Common myeloid progenitor, CD34-positive (primary cell): Measurements from ENCODE around the gene CLDN15.
"Not testable (repeated sequence)": the region's sequence is repeated elsewhere in the genome, so short reads cannot be mapped to it uniquely, and the experiment has no call there.

ENCODE experiments used
- CTCF ChIA-PET: fragments of 350-600 bp; sonication (Branson Sonifier 250); formaldehyde crosslinking; loops from one replicate; lab custom pipeline; 2021; ENCODE audit warnings: antibody characterized with exemption; lab: Charles Lee
- POLR2A ChIA-PET: fragments of 350-600 bp; sonication (Branson Sonifier 250); formaldehyde crosslinking; loops from one replicate; lab custom pipeline; 2021; ENCODE audit warnings: antibody characterized with exemption; lab: Charles Lee
- DNase-seq, 3 donors: peaks; one replicate each; pipeline versions ENCODE4 v3.0.0 to v3.0.0-alpha.2; 2013
- H3K27ac ChIP-seq, 2 experiments: 1 replicate in 1 of 2; 2 replicates in 1 of 2; pipeline ENCODE4 v1.7.0; 2013; ENCODE audit warnings: inconsistent platforms in 2 of 2, low read length in 2 of 2, mild to moderate bottlenecking in 2 of 2, low read depth in 1 of 2, moderate library complexity in 1 of 2; ENCODE audit not compliant: severe bottlenecking in 2 of 2, insufficient read depth in 1 of 2, poor library complexity in 1 of 2
- H3K27me3 ChIP-seq, 5 experiments: replicated peaks in 2 of 5; 1 replicate in 3 of 5; 2 replicates in 2 of 5; pipeline versions ENCODE4 v1.6.1 to v1.7.0; 2013; ENCODE audit warnings: low read length in 4 of 5, mild to moderate bottlenecking in 2 of 5, moderate library complexity in 2 of 5, inconsistent platforms in 1 of 5; ENCODE audit not compliant: insufficient read depth in 5 of 5, control insufficient read depth in 4 of 5
- H3K36me3 ChIP-seq, 4 experiments: 1 replicate in 2 of 4; 2 replicates in 2 of 4; pipeline versions ENCODE4 v1.6.1 to v1.7.0; 2013; ENCODE audit warnings: low read length in 3 of 4, control low read depth in 1 of 4, mild to moderate bottlenecking in 1 of 4; ENCODE audit not compliant: control insufficient read depth in 4 of 4, insufficient read depth in 4 of 4
- H3K4me1 ChIP-seq, 4 experiments: 1 replicate in 3 of 4; 2 replicates in 1 of 4; pipeline versions ENCODE4 v1.6.1 to v1.7.1; 2013; ENCODE audit warnings: low read length in 3 of 4, mild to moderate bottlenecking in 3 of 4, control low read depth in 1 of 4, inconsistent platforms in 1 of 4, moderate library complexity in 1 of 4; ENCODE audit not compliant: control insufficient read depth in 4 of 4, insufficient read depth in 4 of 4; ENCODE audit errors: control extremely low read depth in 1 of 4
- H3K4me3 ChIP-seq, 7 experiments: 1 replicate in 4 of 7; 2 replicates in 3 of 7; pipeline versions ENCODE4 v1.5.1 to v1.7.0; 2013; ENCODE audit warnings: mild to moderate bottlenecking in 7 of 7, low read length in 6 of 7, moderate library complexity in 6 of 7, inconsistent platforms in 2 of 7, low read depth in 2 of 7, control low read depth in 1 of 7; ENCODE audit not compliant: insufficient read depth in 4 of 7, control insufficient read depth in 1 of 7; ENCODE audit errors: extremely low read depth in 1 of 7
- H3K9me3 ChIP-seq, 5 experiments: 1 replicate in 4 of 5; 2 replicates in 1 of 5; pipeline versions ENCODE4 v1.6.1 to v1.7.1; 2013; ENCODE audit warnings: low read length in 4 of 5, mild to moderate bottlenecking in 2 of 5, inconsistent platforms in 1 of 5, low read depth in 1 of 5, moderate library complexity in 1 of 5; ENCODE audit not compliant: control insufficient read depth in 4 of 5, insufficient read depth in 2 of 5; ENCODE audit errors: control extremely low read depth in 1 of 5
- WGBS: methylation state at CpG from one replicate; pipeline ENCODE4 v1.1.5; 2013; ENCODE audit not compliant: insufficient coverage; 5-methylcytosine and 5-hydroxymethylcytosine counted together

CLDN15 gene

GRCh38 chr7:101207459-101207858 lies 30.1 kb downstream of the CLDN15 start:
- ChIA-PET CTCF (interaction anchor here (0.8 to 1.5 kb wide), 4 partner anchors 13 to 63 kb away, joined by 3 to 5 read pairs (median 3); no protein-coding TSS in a partner anchor), POLR2A (no interaction called here)
- Histone ChIP-seq H3K4me3 (no peak overlapping the region), H3K4me1 (no peaks in the 10 kb centered on the region), H3K9me3 (no peaks in the 10 kb centered on the region), H3K27ac (no peak overlapping the region), H3K27me3 (peaks cover 0 to 23% (median 8%) of the 10 kb centered on the region in 5 experiments), H3K36me3 (peaks cover 0 to 47% (median 25%) of the 10 kb centered on the region in 4 experiments)
- 93% methylated on average over 17 of the region's 17 CpGs for WGBS
- no peak for DNase-seq

- Histone ChIP-seq H3K4me1 (peaks cover 0 to 6% (median 5%) of the 10 kb centered on the region in 4 experiments), H3K9me3 (no peaks in the 10 kb centered on the region), H3K27ac (no peak overlapping the region), H3K4me3 (no peak overlapping the region), H3K27me3 (peaks cover 0 to 31% (median 14%) of the 10 kb centered on the region in 5 experiments), H3K36me3 (peaks cover 0 to 42% (median 21%) of the 10 kb centered on the region in 4 experiments)
- no peak for DNase-seq
- CTCF ChIA-PET, result interaction anchor here (0.8 to 1.5 kb wide), 2 partner anchors 12 to 14 kb away, joined by 3 to 5 read pairs; no protein-coding TSS in a partner anchor
- POLR2A ChIA-PET, result no interaction called here
- 94% methylated on average over 13 of the region's 19 CpGs for WGBS
Measured at GRCh38 chr7:101206665-101207042, 30.9 kb downstream of the CLDN15 start.

- no peak for DNase-seq
- H3K4me3 ChIP-seq, result no peak overlapping the region
- H3K36me3 ChIP-seq, result peaks cover 0 to 36% (median 17%) of the 10 kb centered on the region in 4 experiments
- ChIA-PET POLR2A (no interaction called here), CTCF (interaction anchor here (1.5 kb wide), 1 partner anchor 13 kb away, joined by 5 read pairs; no protein-coding TSS in a partner anchor)
- WGBS, result 90% methylated on average over 27 of the region's 32 CpGs
- peaks cover 0 to 8% (median 6%) of the 10 kb centered on the region in 4 experiments for H3K4me1 ChIP-seq
- peaks cover 0 to 36% (median 14%) of the 10 kb centered on the region in 5 experiments for H3K27me3 ChIP-seq
- H3K9me3 ChIP-seq, result no peaks in the 10 kb centered on the region
- no peak overlapping the region for H3K27ac ChIP-seq
Measured at GRCh38 chr7:101205901-101206664, 31.5 kb downstream of the CLDN15 start.

DNA sequence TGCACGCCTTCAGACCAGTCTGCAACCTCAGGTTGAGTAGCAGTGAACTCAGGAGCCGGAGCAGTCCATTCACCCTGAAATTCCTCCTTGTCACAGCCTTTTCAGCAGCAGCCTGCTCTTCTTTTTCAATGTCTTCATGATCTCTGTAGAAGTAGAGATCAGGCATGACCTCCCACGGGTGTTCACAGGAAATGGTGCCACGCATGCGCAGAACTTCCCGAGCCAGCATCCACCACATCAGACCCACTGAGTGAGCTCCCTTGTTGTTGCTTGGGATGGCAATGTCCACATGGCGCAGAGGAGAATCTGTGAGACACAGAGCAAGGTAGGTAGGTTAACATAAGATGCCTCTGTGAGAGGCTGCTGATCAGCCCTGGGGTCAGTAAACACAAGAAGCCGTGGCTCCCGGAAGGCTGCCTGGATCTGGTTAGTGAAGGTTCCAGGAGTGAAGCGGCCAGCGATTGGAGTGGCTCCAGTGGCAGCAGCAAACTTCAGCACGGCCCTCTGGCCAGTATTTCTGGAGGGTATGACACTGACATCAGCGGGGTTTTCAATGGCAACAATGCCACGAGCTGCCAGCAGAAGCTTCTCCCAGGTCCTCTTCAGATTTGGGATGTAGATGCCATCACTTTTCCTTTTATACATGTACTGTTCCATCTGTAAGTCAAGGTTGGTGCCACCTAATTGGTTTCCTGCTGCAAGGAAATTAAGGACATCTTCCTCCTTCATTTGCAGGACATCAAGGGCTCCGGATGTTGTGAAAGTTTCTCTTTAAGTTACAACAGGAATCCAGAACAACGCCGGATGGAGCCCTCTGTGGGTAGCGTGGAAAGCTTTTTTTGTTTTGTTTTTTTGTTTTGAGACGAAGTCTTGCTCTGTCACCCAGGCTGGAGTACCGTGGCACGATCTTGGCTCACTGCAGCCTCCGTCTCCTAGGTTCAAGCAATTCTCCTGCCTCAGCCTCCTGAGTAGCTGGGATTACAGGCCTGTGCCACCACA lies 33.6 kb downstream of the CLDN15 start:
- H3K27me3 ChIP-seq, result peaks cover 0 to 53% (median 22%) of the 10 kb centered on the region in 5 experiments
- DNase-seq, H3K27ac ChIP-seq, H3K4me1 ChIP-seq, H3K9me3 ChIP-seq, H3K4me3 ChIP-seq: not testable (repeated sequence)
- ChIA-PET CTCF (interaction anchor here (0.9 to 1.6 kb wide), 5 partner anchors 9 to 40 kb away, joined by 3 to 4 read pairs (median 3); partner anchors contain the start of genes PLOD3 and ZNHIT1), POLR2A (interaction anchor here (0.5 kb wide), 1 partner anchor 60 kb away, joined by 3 read pairs; no protein-coding TSS in a partner anchor)
- WGBS, result 84% methylated on average over 16 of the region's 22 CpGs
- H3K36me3 ChIP-seq, result peaks cover 0 to 21% (median 8%) of the 10 kb centered on the region in 4 experiments

GRCh38 chr7:101202603-101202918 lies 35.0 kb downstream of the CLDN15 start:
- peaks cover 0 to 10% (median 5%) of the 10 kb centered on the region in 4 experiments for H3K36me3 ChIP-seq
- peaks cover 0 to 8% (median 6%) of the 10 kb centered on the region in 4 experiments for H3K4me1 ChIP-seq
- H3K27me3 ChIP-seq, result peaks cover 0 to 64% (median 22%) of the 10 kb centered on the region in 5 experiments
- POLR2A ChIA-PET, result no interaction called here
- no peaks in the 10 kb centered on the region for H3K9me3 ChIP-seq
- H3K4me3 ChIP-seq, result no peak overlapping the region
- DNase-seq, result no peak
- no peak overlapping the region for H3K27ac ChIP-seq
- CTCF ChIA-PET, result interaction anchor here (1.0 to 1.8 kb wide), 4 partner anchors 9 to 59 kb away, joined by 3 to 6 read pairs (median 4); partner anchors contain the start of genes PLOD3 and ZNHIT1
- 96% methylated on average over 5 of the region's 5 CpGs for WGBS

GRCh38 chr7:101201695-101202602 lies 35.7 kb downstream of the CLDN15 start:
- WGBS, result 10% methylated on average over 67 of the region's 75 CpGs
- POLR2A ChIA-PET, result interaction anchor here (0.7 kb wide), 1 partner anchor 197 kb away, joined by 4 read pairs; no protein-coding TSS in a partner anchor
- peaks cover 0 to 64% (median 22%) of the 10 kb centered on the region in 5 experiments for H3K27me3 ChIP-seq

More at GRCh38 chr7:101201695-101202602, 35.7 kb downstream of the CLDN15 start:
- H3K27ac ChIP-seq, result no peak overlapping the region
- H3K9me3 ChIP-seq, result no peaks in the 10 kb centered on the region
- peak in 2 of 3 donors; percentile 35 to 50 for DNase-seq
- peak overlapping the region in 4 of 7 experiments; percentile 29 to 60 (median 40) for H3K4me3 ChIP-seq
- CTCF ChIA-PET, result interaction anchor here (1.0 to 1.8 kb wide), 4 partner anchors 10 to 58 kb away, joined by 3 to 6 read pairs (median 4); partner anchors contain the start of genes PLOD3 and ZNHIT1
- peaks cover 0 to 8% (median 6%) of the 10 kb centered on the region in 4 experiments for H3K4me1 ChIP-seq
- peaks cover 0 to 10% (median 5%) of the 10 kb centered on the region in 4 experiments for H3K36me3 ChIP-seq
